Loucy (cell line): ENCODE measurements around the gene MTARC1.

Source experiments
- H2AFZ ChIP-seq: fragments of 200-600 bp; sonication (generic); 2 replicates; pipeline ENCODE4 v1.6.0; 2016; ENCODE audit warnings: antibody characterized with exemption, mild to moderate bottlenecking, low read length, moderate library complexity
- H3F3A ChIP-seq: fragments of 200-600 bp; 2 replicates; pipeline ENCODE4 v1.6.0; 2016; ENCODE audit warnings: antibody characterized with exemption, low read depth, mild to moderate bottlenecking
- H3K27me3 ChIP-seq: fragments of 200-600 bp; sonication (generic); 2 replicates; pipeline ENCODE4 v1.6.1; 2014; ENCODE audit warnings: low read length, mild to moderate bottlenecking; ENCODE audit not compliant: insufficient read depth, poor library complexity, severe bottlenecking
- H3K36me3 ChIP-seq: fragments of 200-600 bp; sonication (generic); 2 replicates; pipeline ENCODE4 v1.6.1; 2016; ENCODE audit warnings: low read length; ENCODE audit not compliant: insufficient read depth
- H3K4me1 ChIP-seq: fragments of 200-600 bp; sonication (generic); 2 replicates; pipeline ENCODE4 v1.5.1; 2014; ENCODE audit warnings: low read length, mild to moderate bottlenecking; ENCODE audit not compliant: insufficient read depth, poor library complexity, severe bottlenecking
- H3K4me2 ChIP-seq: fragments of 200-600 bp; sonication (generic); 2 replicates; pipeline ENCODE4 v1.6.0; 2014; ENCODE audit warnings: antibody characterized with exemption, low read length, low read depth, mild to moderate bottlenecking; ENCODE audit not compliant: poor library complexity, severe bottlenecking
- H3K4me3 ChIP-seq: fragments of 200-600 bp; sonication (generic); 2 replicates; pipeline ENCODE4 v1.5.1; 2014; ENCODE audit warnings: low read length, mild to moderate bottlenecking, mixed read lengths; ENCODE audit not compliant: poor library complexity, severe bottlenecking
- H3K79me2 ChIP-seq: fragments of 200-600 bp; sonication (generic); 2 replicates; pipeline ENCODE4 v1.6.1; 2014; ENCODE audit warnings: low read length; ENCODE audit not compliant: insufficient read depth
- H3K9ac ChIP-seq: fragments of 200-600 bp; sonication (generic); 2 replicates; pipeline ENCODE4 v1.6.0; 2014; ENCODE audit warnings: mild to moderate bottlenecking, low read depth, low read length, moderate library complexity; ENCODE audit not compliant: poor library complexity, severe bottlenecking
- H3K9me2 ChIP-seq: fragments of 200-600 bp; sonication (generic); replicated peaks from 2 replicates; pipeline ENCODE4 v1.6.1; 2016; ENCODE audit warnings: low read depth, low read length, mixed read lengths
- H3K9me3 ChIP-seq: fragments of 200-600 bp; sonication (generic); 2 replicates; pipeline ENCODE4 v1.6.1; 2014; ENCODE audit warnings: mild to moderate bottlenecking, antibody characterized with exemption, low read length, low read depth; ENCODE audit not compliant: insufficient read depth
- H4K20me1 ChIP-seq: fragments of 200-600 bp; sonication (generic); 2 replicates; pipeline ENCODE4 v1.6.0; 2014; ENCODE audit warnings: antibody characterized with exemption, low read length, mild to moderate bottlenecking; ENCODE audit not compliant: insufficient read depth, poor library complexity, severe bottlenecking
- EZH2phosphoT487 ChIP-seq: fragments of 200-600 bp; IDR thresholded peaks from 2 replicates; pipeline ENCODE4 v1.6.1; 2018; ENCODE audit warnings: antibody characterized with exemption, mild to moderate bottlenecking, moderate library complexity, borderline replicate concordance
- TF ChIP-seq, protein P1 (sequence below): fragments of 200-600 bp; sonication (generic); conservative IDR thresholded peaks from 2 replicates; pipeline ENCODE4 v1.5.1; 2014; ENCODE audit warnings: mild to moderate bottlenecking, antibody characterized with exemption, low read length

MTARC1 gene

DNA sequence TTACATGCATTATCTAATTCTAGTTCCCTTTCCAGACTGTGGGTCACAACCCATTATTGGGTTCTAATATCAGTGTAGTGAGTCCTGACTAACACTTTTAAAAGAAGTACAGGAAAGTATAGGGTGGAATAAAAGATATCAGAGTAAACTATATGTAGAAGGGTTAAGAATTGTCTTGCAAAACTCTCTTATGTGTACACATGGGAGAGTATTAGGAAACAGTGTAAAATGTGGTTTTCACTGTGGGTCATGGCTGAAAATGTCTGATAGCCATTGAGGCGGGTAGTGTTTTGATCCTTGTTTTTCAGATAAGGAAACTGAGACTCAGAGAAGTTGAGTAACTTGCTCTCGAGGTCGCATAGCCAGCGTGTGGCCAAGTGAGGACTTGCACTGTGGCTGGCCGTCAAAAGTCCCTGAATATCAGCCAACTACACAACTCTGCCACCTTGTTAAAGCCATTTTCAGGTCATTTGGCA is 18.5 kb upstream of the MTARC1 start:
- Histone ChIP-seq H3F3A (no peaks in the 10 kb centered on the region), H3K79me2 (no peaks in the 10 kb centered on the region), H3K4me2 (no peak overlapping the region), H3K4me1 (no peaks in the 10 kb centered on the region), H3K9ac (no peak overlapping the region), H3K9me3 (no peaks in the 10 kb centered on the region), H3K27me3 (no peaks in the 10 kb centered on the region), H3K9me2 (no peaks in the 10 kb centered on the region), H3K36me3 (no peaks in the 10 kb centered on the region), H4K20me1 (no peaks in the 10 kb centered on the region), H2AFZ (no peak overlapping the region), H3K4me3 (no peak overlapping the region)
- no peak for TF ChIP-seq EZH2phosphoT487
- TF ChIP-seq, protein P1, sequence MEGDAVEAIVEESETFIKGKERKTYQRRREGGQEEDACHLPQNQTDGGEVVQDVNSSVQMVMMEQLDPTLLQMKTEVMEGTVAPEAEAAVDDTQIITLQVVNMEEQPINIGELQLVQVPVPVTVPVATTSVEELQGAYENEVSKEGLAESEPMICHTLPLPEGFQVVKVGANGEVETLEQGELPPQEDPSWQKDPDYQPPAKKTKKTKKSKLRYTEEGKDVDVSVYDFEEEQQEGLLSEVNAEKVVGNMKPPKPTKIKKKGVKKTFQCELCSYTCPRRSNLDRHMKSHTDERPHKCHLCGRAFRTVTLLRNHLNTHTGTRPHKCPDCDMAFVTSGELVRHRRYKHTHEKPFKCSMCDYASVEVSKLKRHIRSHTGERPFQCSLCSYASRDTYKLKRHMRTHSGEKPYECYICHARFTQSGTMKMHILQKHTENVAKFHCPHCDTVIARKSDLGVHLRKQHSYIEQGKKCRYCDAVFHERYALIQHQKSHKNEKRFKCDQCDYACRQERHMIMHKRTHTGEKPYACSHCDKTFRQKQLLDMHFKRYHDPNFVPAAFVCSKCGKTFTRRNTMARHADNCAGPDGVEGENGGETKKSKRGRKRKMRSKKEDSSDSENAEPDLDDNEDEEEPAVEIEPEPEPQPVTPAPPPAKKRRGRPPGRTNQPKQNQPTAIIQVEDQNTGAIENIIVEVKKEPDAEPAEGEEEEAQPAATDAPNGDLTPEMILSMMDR, result no peak

DNA sequence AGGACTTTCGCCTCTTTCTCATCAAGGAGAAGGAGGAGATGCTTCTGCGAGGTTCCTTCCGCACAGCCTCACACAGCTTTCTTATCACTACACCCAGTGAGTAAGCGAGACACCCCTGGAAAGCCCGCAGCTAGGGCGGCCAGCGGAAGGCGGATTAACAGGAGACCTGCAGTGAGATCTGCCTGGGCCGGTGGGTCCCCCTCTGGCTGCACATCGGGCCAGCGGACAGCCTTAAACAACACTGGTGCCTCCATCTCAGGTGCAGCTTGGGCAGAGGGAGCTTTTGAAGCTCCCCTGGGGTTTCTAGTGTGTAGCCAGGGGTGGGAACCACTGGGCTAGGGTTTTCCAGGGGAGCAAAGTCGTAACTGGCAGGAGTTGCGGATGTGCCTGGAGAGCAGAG is 17.5 kb upstream of the MTARC1 start:
- Histone ChIP-seq H3K4me2 (no peak overlapping the region), H3K9me3 (no peaks in the 10 kb centered on the region), H3K9ac (no peak overlapping the region), H3F3A (no peaks in the 10 kb centered on the region), H2AFZ (no peak overlapping the region), H3K4me3 (no peak overlapping the region), H3K27me3 (no peaks in the 10 kb centered on the region), H3K4me1 (no peaks in the 10 kb centered on the region), H3K36me3 (no peaks in the 10 kb centered on the region), H3K9me2 (no peaks in the 10 kb centered on the region), H4K20me1 (no peaks in the 10 kb centered on the region), H3K79me2 (no peaks in the 10 kb centered on the region)
- no peak for TF ChIP-seq EZH2phosphoT487
- TF ChIP-seq, protein P1, result no peak

DNA sequence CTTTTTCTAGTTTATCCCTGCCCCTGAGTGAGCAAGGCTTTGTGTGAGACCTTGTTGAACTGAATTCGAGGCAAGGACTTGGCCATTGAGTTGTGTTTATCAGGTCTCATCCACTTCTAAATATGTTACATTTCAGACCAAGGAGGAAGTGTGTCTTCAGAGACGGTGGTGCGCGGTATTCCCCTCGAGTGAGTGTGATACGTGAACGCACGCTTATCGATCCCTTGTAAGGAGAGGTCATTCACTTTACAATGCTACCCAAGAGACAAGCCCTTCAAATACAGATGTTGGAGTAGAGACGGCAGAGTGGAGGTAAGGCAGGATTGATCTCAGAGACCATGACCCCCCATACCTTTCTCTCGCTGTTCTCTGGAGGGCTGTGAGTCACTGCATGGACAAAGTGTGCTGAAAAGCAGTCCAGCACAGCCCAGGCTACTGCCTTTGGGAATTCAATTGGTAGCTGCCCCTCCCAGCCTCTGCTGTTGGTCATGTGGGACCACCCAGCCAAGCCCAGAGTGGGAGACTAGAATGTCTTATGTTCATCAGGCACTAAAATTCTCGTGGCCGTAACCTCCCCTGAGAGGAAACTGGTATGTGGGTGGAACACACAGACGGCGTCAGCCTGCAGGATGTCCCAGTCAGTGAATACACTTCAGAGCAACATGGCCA is 16.3 kb upstream of the MTARC1 start:
- TF ChIP-seq, protein P1, result no peak
- TF ChIP-seq EZH2phosphoT487, result no peak
- H3K9me3 ChIP-seq, result no peaks in the 10 kb centered on the region
- no peaks in the 10 kb centered on the region for H4K20me1 ChIP-seq
- no peaks in the 10 kb centered on the region for H3K36me3 ChIP-seq
- no peaks in the 10 kb centered on the region for H3F3A ChIP-seq
- H3K4me2 ChIP-seq, result no peak overlapping the region
- H3K79me2 ChIP-seq, result no peaks in the 10 kb centered on the region
- H3K4me1 ChIP-seq, result no peaks in the 10 kb centered on the region
- H3K9me2 ChIP-seq, result no peaks in the 10 kb centered on the region
- no peaks in the 10 kb centered on the region for H3K27me3 ChIP-seq
- no peak overlapping the region for H2AFZ ChIP-seq
- H3K9ac ChIP-seq, result no peak overlapping the region
- no peak overlapping the region for H3K4me3 ChIP-seq
